Fibroblast of skin of back (primary cell): ENCODE data around the gene HMGN4. TPM values are rescaled to one million over a fixed set of nuclear protein-coding genes. Genes with fewer than 3 reads are reported as not detected.
"Not testable (repeated sequence)": the region's sequence is repeated elsewhere in the genome, so short reads cannot be mapped to it uniquely, and the experiment has no call there.

Source experiments
- DNase-seq: peaks from one replicate; pipeline ENCODE4 v3.0.0-alpha.2; 2013
- polyA plus RNA-seq, 2 experiments: library from polyadenylated mRNA; unstranded; fragments of 120-200 nt; gene quantifications; one replicate each; pipeline ENCODE4 v1.2.1, GENCODE V29; 2013; ENCODE audit not compliant: insufficient read length in 2 of 2

The HMGN4 gene
- polyA plus RNA-seq (2013, experiment 1 of 2; ENCODE audit: insufficient read length) = 65.7 TPM
- 58.6 TPM for polyA plus RNA-seq (2013, experiment 2 of 2; ENCODE audit: insufficient read length)

DNA sequence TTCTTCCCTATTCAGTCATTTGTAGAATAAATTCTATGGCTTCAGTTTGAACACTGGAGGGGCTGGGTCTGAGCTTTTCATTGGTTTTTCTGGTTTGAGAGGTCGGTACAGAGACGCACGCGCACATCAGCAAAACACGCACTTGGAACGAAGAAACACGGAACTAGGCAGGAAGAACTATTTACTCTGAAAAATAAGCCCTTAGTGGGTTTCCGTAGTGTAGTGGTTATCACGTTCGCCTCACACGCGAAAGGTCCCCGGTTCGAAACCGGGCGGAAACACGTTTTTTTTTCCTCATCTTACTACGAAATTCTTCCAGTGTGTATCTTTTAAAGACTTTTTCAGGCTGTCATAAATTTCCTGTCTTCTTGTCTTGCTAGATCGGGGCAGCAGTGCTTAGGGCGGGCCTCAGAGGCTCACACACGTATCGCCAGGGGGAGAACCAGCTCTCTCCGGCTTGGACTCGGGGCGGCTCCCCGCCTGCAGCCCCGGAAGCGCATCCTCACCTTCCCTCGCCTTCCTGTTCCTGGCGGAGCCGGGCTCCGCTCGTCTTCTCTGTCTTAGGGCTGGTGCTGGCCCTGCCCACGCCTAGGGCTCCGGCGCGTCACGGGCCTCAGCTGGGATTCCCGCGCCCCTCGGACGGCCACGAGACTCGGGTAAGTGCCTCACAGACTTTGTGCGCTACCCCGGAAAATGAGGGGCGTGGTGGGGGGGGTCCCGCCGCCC, at the start of gene HMGN4:
Gene HMGN4, plus strand, starts transcription at position 521 of the 726 bp plus-strand sequence. CDS start 6,841 bp downstream, outside the sequence.
- peak; percentile 89 for DNase-seq

DNA sequence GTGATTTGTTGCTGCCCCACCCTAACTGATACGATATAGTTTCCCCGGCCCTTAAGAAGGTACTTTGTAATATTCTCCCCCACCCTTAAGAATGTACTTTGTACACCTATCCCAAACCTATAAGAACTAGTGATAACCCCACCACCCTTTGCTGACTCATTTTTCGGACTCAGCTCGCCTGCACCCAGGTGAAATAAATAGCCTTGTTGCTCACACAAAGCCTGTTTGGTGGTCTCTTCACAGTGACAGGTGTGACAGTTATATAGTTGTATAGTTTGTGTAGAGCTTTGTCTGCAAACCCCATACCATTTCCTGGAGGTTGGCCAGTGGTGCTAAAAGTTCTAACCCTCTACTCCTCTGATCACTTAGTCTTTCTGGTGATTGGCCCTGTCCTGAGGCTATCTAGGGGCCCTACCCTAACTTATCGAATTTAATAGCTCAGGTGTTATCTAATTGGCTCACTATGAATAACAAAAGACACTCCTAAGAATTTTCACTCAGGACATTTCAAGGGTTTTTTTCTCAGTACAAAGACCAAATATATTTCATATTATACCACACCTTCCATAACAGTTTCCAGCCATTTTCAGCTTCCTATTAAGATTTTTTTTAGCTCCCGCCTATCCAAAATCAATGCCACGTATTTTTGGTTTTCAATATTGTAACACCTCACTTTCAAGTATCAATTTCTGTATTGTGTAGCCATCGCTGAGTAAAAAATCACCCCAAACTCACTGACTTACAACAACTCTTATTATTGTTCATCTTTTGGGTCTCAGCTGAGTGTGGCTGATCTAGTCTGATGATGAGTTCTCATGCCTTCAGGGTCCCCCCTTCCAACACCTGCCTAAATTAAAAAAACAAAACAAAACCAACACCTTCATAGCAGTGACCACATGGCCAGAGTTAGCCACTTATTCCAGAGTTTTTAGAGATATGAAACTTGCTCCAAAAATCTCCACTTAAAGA, 47.9 kb upstream of the HMGN4 start:
- no peak for DNase-seq

DNA sequence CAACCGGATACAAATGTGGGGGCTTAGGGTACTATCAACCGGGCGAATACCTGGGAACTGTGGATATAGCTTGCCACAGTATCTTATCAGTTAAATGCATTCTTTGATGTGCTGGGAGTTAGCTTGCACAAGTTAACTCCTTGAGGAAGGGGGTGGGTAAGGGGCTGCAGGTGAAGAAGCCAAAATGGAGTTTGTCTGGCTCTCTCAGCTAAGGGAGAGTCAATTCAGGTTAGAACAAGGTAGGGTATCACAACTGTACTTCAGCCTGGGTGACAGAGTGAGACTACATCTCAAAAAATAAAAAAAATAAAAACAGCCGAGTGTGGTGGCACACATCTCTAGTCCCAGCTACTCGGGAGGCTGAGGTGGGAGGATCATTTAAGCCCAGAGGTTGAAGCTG, 46.6 kb upstream of the HMGN4 start:
- no peak for DNase-seq

DNA sequence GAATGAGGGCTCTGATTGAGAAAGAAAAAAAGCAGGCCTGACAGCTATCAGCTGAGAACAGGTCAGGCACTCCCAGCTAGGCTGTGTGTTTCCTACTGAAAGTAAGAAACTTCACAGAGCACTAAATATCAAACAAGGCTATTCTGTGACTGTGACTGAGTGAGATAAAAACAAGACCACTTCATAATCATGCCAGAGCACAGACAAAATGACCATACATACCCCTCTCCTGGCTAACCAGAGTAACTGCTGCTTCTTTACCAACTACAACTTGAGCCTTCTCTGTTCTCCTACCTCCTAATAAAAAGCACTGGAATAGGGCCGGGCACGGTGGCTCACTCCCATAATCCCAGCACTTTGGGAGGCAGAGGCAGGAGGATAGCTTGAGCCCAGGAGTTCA, 44.9 kb upstream of the HMGN4 start:
- no peak for DNase-seq

DNA sequence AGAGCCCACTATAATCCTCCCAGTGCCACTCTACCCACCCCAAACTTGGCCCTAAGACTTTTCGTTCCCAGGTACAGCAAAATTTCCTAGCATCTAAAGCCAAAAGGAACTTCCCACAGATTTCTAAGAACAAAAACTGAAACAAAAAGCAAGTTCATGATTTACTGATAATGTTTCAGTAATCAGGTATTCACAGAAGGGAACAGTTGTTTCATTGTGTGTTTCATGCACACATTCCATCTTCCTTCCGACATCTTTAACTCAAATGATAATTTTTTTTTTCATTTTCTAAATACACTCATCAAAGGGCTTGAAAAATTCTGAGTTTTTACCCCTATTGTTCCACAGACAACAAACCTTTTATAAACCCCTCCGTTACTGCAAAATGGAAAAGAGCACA, 44.0 kb upstream of the HMGN4 start:
- no peak for DNase-seq

DNA sequence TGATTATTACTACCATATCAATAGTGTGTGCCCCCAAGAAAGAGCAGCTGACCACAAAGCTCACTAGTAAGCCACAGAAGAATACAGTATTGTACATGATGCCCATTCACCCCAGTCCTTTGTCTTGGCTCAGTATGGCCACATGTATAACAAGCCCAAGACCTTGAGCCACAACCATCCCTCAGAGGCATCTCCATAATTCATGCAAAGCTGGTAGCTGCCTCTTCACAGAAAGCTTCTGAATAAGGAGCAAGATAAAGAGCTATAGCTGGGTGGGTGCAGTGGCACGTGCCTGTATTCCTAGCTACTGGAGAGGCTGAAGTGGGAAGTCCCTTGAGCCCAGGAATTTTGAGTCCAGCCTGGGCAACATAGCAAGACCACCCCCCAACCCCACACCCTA, 42.9 kb upstream of the HMGN4 start:
- DNase-seq = no peak

DNA sequence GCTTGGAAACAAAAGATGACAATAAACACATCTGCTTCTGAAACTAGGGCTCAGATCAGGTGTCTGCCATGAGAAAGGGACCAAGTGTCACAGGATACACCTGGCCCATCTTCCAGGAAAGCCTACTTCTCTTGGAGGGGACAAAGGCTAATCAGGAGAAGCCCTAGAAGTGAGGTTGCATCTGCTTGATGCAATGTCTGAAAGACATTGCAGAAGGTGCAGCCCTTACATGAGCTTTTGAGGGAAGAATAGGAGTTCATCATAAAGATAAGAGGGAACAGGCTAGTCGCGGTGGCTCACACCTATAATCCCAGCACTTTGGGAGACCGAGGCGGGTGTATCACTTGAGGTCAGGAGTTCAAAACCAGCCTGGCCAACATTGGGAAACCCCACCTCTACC, 40.6 kb upstream of the HMGN4 start:
- no peak for DNase-seq

DNA sequence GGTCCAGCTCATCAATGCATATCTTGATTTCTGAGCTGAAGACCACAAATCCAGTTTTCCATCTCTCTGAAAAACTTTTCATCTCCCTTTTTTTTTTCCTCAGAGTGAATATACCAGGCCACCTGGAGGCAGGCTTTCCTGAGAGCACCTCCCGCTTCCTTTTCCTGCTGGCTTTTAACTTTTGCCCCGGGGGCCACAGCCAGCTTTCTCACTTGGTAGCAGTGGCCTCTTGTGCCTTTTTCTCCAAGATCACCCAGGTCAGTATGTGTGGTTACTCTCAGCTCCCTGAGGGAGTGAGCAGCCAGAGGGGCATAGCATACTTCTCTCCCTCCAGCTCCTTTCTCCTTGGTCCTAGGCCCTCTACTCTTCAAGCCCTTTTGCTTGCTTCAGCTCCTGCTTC, 38.1 kb upstream of the HMGN4 start, which contains the start of gene BTN1A1:
Gene BTN1A1, plus strand, starts transcription at position 202 of the 400 bp plus-strand sequence. CDS start 984 bp downstream, outside the sequence.
- no peak for DNase-seq

DNA sequence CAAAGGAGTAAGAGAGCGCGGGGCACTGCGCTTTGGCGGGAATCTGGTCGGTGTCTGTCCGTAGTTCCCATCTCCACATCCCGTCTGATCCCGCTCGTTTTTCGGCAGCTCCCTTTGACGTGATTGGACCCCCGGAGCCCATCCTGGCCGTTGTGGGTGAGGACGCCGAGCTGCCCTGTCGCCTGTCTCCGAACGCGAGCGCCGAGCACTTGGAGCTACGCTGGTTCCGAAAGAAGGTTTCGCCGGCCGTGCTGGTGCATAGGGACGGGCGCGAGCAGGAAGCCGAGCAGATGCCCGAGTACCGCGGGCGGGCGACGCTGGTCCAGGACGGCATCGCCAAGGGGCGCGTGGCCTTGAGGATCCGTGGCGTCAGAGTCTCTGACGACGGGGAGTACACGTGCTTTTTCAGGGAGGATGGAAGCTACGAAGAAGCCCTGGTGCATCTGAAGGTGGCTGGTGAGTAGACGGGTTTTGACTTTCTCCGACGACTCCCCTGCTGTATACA, 36.6 kb upstream of the HMGN4 start:
- DNase-seq = peak; percentile 35

DNA sequence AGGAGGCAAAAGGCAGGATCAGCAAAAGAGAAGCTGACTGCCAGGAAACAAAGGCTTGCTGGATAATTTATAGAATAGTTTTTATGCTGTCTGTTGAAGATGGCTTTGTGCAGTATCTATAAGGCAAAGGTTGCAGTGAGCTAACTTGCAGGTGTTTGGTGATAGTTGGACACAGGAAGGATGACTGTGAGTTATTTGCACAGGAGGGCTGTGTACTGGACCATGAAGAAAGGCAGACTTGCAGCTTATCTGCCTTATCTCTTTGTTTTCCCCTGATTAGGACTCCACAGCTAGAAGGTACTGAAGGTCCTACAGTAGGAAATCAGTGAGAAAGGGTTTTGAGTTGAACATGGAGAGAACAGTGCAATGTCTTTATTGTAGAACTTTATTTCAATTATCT, 36.0 kb upstream of the HMGN4 start:
- DNase-seq = no peak

DNA sequence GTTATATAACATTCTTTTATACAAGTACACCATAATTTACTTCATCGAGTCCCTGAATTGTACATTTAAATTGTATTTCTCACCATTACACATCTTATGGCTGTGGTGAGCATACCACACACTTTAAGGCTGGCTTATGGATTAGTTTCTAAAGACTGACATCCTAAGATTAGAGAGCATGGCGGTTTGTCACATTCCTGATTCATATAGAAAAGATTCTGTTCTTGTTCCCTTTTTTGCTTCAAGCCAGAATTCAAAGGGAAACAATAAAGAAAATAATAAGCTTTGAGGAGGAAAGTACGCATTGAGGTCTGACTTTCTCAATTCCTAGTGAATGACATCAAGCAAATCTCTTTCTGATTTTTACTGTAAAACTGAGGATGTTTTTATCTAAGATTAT, 35.5 kb upstream of the HMGN4 start:
- DNase-seq = no peak

DNA sequence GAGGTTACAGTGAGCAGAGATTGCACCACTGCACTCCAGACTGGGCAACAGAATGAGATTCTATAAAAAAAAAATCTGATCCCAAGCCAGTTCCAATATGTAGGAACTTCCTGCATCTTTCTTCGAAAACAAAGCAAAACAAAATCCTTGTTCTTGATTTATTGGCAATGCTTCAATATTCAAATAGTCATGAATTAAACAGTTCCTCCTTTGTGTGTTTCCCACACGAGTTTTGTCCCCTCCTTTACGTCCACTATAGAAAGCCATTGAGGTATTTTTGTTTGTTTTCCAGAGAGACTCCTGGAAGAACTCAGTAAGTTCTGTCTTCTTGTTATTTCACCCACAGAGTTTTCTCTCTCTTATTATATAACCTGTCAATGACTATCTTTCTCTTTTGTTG, 30.5 kb upstream of the HMGN4 start:
- no peak for DNase-seq

DNA sequence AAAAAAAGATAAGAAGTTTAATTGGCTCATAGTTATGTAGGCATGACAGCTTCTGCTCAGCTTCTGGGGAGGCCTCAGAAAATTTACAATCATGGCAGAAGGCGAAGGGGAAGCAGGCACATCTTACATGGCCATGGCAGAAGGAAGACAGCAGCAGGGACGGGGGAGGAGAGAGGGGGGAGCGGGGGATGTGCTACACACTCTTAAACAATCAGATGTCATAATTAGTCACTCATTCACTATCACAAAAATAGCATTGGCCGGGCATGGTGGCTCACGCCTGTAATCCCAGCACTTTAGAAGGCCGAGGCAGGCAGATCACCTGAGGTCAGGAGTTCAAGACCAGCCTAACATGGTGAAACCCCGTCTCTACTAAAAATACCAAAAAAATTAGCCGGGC, 27.1 kb upstream of the HMGN4 start:
- not testable (repeated sequence) for DNase-seq

DNA sequence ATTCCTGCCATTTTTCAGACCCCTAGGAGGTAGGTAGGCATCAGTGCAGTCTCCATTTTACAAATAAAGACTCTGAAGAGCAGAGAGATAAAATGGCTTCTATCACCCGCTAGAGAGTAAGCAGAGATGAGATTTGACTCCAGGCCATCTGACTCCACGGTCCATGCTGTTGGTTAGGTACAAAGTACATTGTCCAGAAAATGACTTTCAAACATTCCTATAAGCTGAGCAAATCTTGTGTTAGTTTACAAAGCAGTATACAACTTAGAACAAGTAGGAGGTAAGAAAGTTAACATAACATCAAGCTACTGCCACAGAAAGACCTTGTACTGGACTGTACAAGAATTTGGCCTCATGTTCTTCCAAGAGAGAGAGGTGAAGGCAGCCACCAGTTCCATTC, 23.2 kb upstream of the HMGN4 start:
- no peak for DNase-seq

DNA sequence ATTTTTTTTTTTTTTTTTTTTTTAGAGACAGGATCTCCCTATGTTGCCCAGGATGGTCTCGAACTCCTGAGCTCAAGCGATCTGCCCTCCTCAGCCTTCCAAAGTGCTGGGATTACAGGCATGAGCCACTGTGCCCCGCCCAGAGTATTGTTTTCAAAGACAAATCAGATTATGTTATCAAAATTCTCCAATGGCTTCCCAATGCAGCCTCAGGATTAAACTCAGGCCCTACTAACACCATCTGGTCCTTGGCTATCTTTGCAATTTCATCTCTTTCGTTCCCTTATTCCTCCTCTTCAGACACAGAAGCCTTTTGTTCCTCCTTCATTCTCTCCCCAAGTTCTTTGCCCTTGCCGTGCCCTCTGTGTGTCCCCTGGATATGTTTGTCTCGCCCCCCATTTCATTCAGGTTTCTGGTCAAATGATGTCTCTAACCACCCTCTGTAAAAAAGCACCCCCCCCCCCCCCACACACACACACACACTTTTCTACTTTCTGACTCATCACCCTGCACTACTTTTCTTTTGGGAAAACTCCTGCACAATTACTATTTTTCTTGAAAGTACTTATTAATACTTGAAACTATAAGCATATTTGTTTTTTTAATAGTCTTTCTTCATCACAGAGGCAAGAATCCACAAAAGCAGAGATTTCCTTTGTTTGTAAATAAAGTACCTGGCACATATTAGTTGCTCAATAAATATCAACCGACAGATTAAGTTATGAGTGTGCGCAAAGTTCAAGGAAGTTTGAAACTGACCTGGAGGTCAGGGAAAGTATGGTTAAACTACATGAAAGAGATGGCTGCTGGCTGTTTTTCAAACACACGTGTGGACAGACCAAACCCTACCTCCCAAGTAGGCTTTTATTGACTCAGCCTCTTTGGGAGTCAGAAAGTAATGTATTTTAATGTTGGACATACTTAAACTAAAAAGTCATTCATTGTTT, 21.4 kb upstream of the HMGN4 start:
- no peak for DNase-seq

DNA sequence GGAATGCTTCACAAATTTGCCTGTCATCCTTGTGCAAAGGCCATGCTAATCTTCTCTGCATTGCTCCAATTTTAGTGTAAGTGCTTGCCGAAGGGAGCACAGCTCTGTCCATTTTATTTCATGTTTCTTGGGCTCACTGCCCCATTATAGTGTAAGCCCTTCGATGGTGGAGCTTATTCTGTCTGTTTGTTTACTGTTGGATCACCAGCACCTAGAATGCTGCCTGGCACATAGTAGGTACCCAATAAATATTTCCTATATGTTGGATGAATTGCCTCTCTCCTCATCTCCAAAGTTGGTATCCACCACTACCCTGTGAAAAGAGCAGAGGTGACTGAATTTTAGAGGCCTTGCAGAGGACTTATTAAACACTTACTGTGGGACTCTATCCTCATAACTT, 18.8 kb upstream of the HMGN4 start:
- no peak for DNase-seq

DNA sequence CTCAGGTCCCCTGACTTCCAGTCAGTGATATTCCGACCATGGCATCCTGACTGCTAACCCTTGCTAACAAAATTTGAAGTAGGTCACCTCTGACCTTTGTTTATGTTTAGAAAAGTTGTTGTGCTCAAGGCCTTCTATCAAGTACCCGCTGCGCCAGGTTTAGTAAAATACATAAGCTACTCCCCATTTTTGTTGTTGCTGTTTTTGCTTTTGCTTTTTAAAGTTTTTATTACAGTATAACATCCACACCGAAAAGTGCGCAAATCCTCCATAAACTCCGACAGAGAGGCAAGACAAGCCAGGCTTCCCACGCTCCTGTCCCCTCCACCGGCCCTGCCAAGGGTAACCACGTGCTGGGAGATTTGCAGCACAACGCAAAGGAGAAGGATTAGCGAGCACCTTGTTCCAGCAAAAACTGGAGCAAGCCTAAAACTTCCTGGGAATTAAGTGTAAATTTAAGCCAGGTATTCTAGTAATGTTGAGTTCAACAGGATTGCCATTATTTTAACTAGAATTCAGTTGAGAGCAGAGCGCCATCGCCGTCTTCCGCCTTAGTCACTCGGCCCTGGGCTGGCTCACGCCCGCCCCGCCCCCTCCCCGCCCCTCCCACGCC, 17.8 kb upstream of the HMGN4 start:
- DNase-seq = no peak

DNA sequence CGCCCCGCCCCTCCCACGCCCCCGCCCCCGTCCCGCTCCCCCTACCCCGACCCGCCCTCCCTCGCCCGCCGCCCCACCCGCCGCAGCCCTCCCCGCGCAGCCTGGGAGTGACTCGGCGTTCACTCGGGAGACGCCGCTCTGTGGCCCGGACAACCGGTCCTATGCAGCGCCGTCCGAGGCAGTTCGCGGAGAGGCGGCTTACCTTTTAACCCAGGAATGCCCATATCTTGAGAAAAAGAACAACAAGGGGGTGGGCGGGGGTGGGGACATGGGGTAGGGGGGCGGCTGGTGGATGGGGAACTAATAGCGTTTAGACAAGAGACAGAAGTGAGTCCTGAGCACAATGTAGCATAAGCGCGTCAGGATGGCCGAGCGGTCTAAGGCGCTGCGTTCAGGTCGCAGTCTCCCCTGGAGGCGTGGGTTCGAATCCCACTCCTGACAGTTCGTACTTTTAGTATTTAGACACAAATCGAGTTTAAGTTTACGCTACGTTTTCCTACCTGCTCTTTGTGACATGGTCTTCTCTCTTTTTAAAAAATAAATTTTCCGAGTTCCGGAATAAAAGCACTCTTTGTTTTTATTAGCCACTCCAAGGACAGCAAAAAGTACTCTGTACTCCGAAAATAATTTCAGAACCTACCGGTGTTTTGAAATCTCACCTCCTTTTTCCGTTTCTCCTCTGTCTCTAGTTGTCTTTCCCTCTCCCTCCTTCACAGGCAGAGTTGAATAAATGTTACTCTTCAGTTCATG, 17.1 kb upstream of the HMGN4 start:
- DNase-seq = peak; percentile 88

DNA sequence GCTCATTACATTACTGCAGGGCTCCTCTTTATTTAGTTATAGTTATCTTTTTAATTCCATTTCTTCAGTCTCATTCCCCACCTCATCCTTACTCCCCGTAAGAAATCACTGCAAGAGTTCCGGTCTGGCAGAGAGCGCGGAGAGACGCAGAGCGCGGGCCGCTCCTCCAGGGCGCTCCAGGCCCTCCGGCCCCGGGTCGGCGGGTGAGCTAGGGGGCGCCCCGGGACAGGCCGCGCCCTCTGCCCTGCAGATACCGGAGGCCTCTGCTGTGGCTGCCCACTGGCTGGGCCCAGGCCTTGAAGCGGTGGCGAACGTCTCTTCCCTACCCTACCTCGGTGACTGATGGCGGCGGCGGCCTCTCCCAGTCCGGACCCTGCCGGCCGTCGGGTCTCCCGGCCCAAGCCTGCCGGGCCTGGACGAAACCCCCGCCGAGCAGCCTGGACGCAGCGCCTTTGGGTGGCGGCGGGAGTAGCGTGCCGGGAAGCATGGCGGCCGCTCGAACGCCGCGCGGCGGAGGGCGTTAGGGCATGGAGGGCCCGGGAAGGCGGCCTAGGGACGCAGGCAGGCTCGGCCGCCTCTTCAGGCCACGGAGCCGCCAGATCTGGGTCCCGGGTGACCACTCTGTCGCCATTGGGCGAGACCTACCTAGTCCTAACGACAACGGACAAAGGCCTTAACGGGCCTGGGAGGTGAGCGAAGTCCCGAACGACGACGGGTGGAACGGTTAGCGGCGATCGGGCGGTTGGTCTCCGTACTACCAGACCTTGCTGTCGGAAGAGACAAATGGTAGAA, 16.4 kb upstream of the HMGN4 start:
- peak; percentile 83 for DNase-seq
